AML-193 (cell line): ENCODE results near the gene ALDH4A1.

ENCODE experiments used
- DNase-seq, 2 experiments: peaks; one replicate each; lab custom pipeline; 2025; lab: John Stamatoyannopoulos, UW

The ALDH4A1 gene

DNA sequence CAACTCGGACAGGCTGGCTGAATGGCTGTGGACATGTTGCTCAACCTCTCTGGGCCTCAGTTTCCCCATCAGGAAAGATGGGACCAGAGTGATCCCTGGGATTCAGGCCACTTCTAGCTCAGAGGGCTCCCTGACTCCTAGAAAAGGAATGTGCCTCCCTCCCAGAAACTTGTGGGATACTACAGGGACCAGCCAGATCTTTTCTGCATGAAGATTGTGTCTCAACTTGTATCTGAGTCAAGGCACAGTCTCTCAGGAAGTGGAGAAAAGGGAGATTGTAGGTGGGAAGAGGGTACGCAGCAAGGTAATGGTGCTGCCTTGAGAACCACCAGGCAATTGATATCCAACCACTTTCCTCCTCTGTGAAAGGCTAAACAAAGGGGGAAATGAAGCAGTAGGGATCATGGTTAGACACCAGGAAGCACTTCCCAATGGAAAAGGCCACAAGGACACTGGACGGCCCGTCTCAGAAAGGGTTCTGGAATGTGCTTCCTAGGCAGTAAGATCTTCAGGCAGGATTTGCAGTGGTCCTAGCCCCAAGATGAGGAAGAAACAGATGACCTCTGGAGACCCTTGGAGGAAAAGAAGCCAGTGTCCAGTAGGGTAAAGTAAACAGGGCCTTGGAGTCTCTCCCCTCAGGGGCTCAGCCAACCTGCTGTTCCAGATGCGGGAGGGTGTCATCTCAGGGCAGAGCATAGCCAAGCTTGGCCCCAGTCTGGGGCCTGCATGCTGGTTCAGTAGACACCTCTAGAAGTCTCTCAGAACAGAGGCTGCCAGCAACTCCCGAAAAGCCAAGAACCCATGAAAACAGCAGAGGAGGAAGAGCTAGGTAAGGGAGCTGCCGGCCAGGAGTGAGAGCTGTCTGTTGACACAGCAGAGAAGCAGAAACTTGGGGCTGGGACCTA is 37.3 kb upstream of the ALDH4A1 start:
- DNase-seq = no peak

DNA sequence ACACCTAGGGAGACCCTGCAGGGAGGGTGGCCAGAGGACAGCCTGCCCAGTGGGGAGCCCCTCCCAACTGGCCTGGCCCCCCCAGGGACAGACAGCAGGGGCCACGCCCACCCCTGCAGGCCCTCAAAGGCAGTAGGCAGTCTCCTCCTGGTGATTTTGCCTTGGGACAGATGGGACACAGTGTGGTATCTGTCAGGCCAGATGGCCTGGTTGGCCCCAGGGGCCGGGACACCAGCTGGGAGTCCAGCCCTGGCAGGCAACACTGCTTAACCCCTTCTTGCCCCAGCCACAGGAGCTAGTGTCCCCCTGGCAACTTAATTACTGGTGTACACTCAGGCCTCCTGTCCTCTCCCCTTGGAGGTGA is 36.3 kb upstream of the ALDH4A1 start:
- DNase-seq = no peak

DNA sequence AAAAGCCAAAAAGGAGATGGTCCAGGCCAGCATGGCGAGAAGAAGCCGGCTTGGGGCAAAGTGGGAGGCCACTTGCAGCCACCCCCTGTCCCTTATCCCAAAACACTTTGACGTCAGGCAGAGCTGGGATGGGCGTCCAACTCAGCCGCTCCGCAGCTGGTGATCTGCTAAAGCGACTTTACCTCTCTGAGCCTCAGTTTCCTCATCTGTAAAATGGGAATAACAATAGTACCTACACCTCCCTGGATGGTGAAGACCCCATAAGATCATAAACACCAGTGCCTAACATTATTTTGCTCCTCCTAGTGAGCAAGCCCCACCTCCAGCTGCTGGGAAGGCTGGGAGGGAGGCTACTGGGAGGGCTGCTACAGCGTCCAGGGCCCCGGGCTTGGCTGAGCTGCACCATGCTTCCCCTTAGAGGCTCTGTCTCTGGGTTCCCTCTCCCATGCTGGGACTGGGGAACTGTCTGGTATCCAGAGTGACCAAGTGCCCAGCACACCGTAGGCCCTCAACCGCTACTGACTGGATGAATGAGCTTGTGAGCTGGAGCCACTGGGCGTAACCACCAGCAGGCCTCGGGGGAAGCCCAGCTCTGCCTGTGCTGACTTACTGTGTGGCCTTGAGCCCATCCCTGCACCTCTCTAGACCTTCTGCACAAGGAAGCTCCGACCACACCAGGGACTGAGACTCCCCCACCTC is 35.8 kb upstream of the ALDH4A1 start:
- DNase-seq = no peak

DNA sequence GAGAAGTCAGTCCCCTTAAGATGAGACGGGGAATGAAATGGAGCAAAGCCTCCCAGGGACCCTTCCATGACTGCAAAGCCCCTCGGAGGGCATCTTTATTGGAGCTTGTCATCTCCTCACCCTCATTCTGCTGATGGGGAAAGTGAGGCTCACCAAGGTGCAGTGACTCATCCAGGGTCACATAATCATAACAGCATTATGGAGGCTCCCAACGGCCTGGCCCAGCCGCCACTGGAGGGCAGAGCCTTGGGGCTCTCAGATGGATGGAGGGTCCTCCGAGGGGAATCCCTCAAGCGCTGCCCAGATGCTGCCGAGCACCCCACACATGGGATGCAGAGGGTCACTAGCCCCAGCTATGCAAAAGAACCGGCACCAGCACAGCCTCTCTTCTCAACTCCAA is 35.2 kb upstream of the ALDH4A1 start:
- DNase-seq = no peak

DNA sequence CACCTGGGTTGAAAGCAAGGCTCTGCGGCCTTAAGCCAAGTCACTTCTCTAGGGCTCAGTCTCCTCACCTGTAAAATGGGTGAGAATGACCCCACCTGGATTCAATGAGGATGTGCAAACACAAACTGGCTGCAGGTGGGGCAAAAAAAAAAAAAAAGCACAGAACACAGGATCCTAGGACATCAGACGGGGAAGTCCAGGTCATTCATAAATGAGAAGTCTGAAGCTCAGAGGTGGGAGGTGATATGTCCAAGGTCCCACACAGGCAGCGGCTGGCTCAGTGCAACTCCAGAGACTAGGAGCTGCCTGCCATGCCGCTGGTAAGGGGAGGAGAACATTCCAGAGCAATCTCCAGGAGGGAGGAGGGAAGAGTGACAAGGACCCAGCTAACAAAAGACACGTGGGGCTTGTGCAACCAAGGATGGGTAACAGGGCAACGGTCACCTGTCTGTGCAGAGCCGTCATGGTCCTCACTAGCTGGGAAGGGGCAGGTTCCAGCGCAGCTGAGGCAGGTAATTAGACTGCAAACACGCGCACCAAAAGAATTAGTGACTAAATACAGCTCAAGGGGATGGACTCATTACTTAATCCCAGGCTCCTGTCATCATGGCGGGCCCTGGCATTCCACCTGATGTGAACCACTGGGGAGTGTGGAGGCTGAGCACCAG is 34.6 kb upstream of the ALDH4A1 start:
- DNase-seq = no peak

DNA sequence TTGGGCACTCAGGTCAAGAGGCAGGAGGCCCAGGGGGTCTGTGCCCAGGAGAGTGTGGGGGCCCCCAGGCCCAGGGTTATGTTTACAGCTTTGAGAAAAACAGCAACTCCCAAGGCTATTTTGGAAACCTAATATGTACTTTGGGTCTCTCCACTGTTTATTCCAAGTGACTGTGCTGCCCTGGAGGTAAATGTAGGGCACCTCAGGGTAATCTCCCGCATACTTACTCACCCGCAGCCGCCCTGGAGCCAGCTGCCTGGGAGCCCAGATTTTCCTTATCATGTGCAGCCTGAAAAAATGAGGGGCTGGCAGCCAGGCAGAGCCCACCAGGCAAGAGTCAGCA is 34.1 kb upstream of the ALDH4A1 start:
- no peak for DNase-seq

DNA sequence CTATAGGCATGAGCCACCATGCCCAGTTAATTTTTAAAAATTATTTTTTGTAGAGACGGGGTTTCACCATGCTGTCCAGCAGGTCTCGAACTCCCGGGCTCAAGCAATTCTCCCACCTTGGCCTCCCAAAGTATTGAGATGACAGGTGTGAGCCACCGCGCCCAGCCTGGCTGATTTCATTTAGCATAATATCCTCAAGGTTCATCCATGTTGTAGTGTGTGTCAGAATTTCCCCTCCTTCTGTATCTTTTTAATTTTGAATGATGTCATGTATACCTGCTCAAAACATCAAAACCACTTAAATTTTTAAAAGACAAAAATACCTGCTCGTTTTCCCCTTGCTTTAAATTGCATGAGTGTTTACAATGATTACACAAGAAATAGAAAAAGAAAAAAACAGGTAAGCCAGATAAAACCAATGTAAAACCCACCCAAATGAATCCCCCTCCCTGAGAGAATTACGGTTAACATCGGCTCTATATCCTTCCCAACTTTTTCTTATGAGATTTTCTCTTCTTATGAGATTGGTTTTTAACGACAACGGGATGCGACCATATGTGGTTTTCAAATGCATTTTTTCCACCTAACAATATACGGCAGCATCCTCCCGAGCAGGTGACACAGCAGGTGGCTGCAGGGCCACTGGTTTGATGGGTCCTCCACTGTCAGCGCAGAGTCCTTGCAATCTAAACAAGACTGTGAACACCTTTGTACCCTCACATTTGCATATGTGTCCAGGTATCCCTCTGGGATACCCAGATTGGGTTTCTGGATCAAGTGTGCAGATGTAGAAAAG is 32.0 kb upstream of the ALDH4A1 start:
- DNase-seq = no peak

DNA sequence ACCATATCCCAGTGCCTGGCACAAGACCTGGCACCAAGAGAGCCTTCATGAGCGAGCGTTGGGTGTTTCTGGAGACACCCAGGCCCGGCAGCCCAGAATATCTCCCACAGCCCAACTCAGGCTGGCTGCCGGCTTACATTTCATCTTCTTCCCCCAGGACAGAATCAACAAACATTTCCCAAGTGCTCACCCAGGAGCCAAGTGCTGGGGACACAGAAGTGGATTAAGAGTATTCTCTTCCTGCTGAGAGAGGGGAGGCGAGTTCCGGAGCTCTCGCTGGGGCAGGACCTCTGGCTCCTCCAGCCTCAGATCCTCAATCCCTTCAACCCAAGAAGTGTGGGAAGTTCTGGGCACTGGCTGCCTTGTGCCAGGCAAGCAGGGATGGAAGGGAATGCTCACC is 30.5 kb upstream of the ALDH4A1 start:
- no peak for DNase-seq

DNA sequence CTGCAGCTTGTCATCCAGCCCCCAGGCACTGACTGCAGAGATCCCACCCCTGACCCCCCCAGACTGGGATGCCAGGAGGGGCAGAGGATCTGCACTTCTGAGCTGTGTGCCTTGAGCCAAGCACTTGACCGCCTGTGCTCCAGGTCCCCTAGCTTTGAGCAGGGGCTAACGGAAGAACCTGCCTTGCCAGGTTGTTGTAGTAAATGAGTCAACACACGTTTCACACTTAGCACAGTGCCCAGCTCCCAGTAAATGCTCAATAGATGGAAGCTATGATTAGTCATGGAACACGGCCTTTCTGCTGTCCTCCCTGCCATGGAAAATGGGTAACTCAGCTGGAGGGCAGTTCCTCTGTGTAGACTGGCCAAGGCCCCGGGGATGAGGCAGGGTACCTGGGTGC is 30.0 kb upstream of the ALDH4A1 start:
- no peak for DNase-seq

DNA sequence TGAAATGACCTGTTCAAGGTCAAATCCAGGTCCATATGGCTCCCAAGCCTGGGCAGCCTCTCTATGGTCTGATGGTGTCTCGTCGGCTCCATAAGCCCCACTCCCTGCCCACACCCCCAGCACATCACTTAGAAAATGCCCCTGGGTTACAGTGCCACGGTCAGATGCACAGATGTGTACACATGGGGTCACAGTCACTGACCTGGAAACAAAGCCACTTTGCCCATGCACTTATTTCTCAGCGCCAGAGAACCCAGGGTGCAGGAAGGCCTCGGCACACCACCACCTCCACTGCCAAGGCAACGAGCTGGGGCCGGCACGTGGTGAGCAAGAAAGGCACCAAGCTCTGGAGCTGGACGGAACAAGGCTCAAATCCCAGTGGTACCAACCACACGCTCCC is 29.4 kb upstream of the ALDH4A1 start:
- DNase-seq = no peak

DNA sequence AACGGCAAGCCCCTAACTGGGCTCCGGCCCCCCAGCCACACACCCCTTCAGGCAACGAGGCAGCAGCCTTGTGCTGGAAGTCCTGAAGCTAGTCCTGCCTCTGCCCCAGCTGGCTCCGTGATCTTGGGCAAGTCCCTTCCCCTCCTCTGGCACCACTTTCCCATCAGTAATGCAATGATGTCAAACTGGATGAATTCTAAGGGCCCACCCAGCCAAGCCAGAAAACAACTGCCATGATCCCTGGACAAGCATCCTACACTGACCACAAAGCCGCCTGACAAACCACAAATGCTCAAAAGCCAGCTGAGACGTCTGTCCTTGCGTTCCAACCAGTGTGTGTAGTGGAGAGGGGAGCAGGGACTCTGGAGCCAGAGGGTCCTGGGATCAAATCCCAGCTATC is 27.3 kb upstream of the ALDH4A1 start:
- DNase-seq = no peak

DNA sequence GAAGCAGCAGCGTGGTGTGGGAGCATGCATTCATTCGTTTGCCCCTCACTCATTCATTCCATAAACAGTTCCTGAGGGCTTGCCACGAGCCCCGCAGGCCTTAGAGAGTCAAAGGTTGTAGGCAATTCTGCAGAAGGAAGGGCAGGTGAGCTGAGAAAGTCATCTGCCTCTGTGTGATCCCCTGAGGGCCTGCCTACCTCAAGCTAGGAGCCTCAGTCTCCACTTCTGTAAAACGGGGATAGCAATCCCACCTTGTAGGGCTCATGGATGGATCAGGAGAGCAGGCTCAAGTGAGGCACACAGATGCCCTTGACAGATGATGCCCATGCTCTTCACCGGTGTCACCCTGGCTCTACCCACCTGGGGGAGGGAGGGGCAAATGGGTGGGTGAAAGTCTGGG is 26.6 kb upstream of the ALDH4A1 start:
- DNase-seq = no peak

DNA sequence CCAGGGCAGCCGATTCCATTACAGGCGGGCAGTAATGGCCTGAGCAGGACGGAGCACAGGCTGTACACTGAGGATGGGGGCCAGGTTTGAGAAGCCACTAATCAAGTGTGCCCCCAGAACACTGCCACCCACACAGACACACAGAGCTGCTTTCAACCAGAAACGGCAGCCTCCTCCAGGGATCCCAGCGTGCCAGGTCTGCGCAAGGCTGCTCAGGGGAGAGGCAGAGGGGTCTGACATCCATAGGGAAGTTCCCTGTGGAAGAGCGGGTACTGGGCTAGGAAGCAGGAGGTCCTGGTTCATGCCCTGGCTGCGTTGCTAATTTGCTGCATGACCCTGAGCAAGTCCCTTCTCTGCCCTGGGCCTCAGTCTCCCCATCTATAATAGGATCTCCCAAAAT is 26.1 kb upstream of the ALDH4A1 start:
- DNase-seq = no peak

DNA sequence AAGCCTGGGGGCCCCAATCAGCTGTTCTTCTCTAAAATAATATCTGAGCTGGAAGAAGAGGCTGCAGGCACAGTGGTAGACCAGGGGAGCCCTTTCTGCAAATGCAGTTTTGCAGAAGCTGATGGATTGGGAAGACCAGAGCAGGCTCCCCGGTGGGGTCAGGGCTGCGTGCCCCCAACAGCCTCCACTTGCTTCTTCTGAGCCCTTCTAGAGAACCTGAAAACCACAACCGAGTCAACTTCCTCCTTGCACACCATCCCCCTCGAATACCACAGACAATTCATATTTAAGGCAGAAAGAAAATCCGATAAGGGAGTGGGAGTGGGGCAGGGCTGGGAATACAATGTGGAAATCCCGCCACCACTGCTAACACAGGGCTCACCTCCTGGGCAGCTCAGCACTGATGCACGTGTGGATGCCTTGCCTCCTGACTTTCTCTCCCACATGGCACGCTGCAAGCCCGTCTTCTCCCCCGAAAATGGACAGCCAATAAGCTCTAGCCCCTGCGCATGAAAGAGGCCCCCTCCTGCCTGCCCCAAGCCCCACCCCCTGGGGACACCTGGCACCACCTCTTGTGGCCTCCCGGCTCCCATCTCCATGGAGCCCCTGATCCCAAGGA is 25.4 kb upstream of the ALDH4A1 start:
- peak in 1 of 2 experiments; percentile 46 for DNase-seq

DNA sequence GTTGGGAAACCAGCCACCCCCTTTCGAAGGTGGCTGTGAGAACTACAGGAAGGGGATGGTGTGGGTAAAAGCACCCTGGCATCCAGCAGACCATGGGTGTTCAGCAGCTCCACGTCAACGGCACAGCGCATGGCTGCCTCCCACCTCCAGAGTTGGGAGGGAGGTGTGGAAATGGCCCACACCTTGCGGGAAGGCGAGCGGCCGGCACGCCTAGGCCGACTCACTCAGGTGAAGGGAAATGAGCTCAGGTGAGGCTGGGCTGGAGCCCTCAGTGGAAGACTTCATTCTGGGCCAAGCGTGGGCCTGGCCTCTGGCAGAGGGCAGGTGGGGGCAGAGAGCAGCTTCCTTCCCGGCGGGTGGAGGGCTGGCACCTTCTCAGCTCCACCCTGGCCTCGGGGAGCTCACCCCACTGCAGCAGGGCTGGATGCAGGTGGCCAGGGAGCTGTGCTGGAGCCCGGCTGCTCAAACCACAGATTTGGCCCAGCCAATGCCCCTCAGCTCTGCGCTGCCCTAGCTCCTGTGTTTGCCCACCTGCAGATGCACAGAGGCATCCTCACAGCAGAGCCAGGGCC is 24.8 kb upstream of the ALDH4A1 start:
- no peak for DNase-seq

DNA sequence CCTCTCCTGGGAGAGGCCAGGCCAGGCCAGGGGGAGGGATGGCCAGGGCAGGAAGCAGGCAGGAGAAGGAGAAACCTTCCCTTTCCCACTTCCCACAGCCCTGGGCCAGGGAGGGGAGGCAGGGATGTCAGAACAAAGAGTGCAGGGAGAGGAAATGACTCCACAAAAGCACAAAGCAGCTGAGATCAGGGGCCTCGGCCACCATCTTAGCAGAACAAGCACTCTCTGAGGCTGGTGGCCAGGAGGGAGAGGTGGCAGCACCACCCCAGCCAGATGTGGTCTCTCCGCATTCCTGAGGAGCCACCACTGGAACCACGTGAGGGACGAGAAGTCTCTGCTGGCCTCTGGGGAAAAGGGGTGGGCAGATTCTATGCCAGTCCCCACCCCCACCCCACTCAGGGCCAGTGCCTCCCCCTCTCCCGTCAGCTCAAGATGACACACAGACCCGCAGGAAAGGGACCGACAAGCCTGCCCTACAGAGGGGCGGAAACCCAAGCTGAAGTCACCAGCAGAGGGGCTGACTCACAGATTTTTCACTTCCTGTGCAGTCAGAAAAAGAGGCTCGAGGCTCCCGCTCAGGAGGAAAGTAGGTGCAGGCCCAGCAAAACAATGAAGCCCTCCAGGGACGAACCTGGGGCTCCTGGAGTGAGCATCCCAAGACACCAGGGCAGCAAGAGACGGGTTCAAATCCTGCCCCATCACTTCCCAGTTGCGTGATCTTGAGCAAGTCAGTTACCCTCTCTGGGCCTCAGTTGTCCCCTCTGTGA is 24.1 kb upstream of the ALDH4A1 start:
- peak; percentile 66 to 78 for DNase-seq

DNA sequence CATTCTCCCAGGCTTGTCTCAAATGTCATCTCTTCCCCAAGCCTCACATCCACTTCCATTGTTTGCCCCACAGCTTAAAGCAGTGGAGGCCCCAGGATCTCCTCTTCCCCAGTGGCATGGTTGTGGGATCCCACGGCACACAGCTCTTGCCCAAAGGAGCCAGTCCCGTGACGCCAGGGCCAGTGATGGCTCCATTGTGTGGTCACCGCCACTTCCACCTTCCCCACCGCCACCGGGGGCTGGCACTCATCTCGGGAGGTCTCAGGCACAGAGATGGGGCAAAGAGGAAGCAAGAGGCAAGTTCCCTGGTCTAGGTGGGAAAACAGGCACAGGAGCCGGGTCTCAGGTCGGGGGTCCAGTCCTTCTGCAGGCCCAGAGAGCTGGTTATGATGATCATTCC is 22.9 kb upstream of the ALDH4A1 start:
- no peak for DNase-seq

DNA sequence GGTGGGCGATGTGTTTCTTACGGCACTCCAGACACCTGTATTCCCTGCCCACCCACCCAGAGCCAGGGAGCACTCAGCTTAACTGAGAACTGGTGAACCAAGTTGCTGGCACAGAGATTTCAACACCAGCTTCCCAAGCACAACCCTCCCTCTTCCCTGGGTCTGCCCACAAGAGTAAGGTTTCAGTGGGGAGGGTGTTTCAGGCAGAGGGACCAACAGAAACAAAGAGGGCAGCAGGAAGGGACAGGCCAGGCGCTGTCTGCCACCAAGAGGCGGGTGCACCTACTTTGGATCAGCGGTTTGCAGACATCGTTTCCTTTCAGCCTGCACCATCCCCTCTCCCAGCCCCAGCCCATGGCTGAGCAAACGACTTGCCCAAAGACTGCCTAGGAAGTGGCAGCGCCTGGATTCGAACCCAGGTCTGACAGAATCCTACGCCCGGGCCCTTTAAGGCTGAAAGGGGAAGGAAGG is 21.9 kb upstream of the ALDH4A1 start:
- peak; percentile 22 to 43 for DNase-seq

DNA sequence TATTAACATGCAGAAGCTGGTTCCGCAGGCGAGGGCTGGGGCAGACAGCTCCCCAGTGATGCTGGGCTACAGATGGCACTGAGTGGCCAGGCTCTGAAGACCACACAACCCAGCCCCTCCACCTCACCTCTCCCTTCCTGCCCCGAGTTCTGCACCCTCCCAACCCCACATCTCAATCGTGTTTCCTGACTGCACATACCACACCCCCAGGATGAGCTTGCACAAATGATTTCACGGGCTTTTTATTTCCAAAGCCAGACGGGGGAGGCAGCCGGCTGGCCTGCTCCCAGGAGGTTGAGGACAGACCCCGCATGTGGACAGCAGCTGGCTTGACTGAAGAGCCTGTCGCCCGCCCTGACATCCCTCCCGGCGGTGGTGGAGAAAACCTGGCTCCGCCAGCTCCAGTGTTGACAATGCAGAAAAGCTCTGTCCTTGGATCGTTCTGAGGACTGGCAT is 21.4 kb upstream of the ALDH4A1 start:
- DNase-seq = no peak
